Measurements from ENCODE around the gene PWWP2A.

PWWP2A gene

DNA sequence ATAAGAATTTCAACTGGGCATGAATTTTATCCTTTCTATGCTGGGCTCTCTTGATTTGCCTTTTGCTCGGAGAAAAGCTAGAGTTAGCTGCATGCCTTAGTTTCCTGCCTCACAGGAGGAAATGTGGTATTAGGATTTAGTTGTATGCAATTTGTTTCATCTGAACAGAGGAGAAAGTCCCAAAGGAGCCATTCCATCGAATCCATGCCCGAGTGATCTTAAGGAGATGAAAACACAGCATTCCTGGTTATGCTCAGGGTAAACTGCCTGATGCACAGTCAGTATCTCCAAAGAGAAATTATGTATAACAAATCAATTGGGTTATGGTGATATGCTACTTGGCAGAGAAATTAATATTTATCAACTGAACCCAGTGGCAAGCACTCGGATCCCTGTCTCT lies 59.2 kb downstream of the PWWP2A start:
- TF ChIP-seq, protein P1, sequence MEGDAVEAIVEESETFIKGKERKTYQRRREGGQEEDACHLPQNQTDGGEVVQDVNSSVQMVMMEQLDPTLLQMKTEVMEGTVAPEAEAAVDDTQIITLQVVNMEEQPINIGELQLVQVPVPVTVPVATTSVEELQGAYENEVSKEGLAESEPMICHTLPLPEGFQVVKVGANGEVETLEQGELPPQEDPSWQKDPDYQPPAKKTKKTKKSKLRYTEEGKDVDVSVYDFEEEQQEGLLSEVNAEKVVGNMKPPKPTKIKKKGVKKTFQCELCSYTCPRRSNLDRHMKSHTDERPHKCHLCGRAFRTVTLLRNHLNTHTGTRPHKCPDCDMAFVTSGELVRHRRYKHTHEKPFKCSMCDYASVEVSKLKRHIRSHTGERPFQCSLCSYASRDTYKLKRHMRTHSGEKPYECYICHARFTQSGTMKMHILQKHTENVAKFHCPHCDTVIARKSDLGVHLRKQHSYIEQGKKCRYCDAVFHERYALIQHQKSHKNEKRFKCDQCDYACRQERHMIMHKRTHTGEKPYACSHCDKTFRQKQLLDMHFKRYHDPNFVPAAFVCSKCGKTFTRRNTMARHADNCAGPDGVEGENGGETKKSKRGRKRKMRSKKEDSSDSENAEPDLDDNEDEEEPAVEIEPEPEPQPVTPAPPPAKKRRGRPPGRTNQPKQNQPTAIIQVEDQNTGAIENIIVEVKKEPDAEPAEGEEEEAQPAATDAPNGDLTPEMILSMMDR (IDR thresholded peaks at IDR 0.05), result no peak
- H3K4me3 ChIP-seq, result no peak overlapping the region
- no peak for DNase-seq (ENCODE audit: low spot score)

DNA sequence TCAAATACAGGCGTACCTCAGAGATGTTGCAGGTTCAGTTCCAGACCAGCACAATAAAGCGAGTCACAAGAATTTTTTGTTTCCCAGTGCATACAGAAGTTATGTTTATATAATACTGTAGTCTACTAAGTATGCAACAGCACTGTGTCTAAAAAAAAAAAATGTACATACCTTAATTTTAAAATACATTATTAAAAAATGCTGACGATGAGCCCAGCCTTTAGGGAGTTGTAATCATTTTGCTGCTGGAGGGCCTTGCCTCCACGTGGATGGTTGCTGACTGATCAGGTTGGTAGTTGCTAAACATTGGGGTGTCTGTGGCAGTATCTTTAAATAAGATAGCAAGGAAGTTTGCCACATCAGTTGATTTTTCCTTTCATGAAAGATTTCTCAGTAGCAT lies 62.0 kb downstream of the PWWP2A start:
- H3K27ac ChIP-seq, result no peak overlapping the region
- no peak for DNase-seq (ENCODE audit: low spot score)
- no peak overlapping the region for H3K4me3 ChIP-seq
- TF ChIP-seq, protein P1 (IDR thresholded peaks at IDR 0.05), result no peak

More for the DNA sequence above, 59.2 kb downstream of the PWWP2A start:
- H3K27ac ChIP-seq, result no peak overlapping the region

DNA sequence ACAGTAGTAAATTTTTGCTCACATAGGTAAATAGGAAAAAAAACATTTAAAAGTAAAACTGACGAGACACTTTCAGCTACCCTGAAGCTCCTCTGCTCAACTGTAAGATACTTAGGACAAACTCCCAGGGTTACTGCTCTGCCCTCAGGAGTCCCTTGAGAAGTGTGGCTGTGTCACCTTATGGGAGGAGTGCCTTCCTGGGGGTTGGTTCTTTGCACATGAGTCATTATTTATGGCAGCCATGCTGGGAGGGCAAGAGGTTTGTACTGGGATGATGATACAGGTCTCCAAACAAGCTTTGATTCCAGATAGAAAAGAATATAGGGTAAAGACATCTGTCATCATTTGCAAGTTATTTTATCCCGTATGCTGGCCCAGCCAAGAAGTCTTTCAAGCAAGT lies 64.4 kb downstream of the PWWP2A start:
- TF ChIP-seq, protein P1 (IDR thresholded peaks at IDR 0.05), result no peak
- H3K4me3 ChIP-seq, result no peak overlapping the region
- DNase-seq (ENCODE audit: low spot score), result no peak
- H3K27ac ChIP-seq, result no peak overlapping the region

DNA sequence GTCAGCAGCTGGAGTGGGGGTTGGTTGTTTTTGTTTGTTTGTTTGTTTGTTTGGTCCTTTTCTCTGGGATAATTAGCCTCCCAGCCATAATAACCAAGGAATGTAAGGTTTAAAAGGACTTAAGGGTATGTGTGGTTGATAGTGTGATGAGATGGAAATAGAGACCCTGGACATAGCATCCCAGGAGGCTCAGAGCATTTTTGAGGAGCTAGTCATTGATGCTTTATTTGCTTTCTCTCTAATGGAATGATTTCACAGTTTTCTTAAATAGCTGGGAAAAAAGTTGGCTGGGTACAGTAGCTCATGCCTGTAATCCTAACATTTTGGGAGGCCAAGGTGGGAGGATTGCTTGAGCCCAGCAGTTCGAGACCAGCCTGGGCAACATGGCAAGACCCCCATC lies 65.2 kb downstream of the PWWP2A start:
- H3K27ac ChIP-seq, result no peak overlapping the region

DNA sequence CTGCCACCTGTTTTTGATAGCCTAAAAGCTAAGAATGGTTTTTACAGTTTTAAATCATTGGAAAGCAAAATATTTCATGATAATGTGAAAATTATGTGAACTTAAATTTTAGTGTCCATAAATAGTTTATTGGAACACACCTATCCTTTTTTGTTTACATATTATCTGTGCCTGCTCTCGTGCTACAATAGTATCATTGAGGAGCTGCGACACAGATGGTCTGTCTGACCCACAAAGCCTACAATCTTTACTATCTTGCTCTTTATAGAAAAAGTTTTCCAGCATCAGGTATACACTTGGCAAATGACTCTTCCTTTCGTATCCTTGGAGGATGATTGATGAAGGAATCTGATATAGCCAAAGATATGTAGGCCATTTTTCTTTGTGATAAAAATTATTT lies 70.2 kb downstream of the PWWP2A start:
- TF ChIP-seq, protein P1 (IDR thresholded peaks at IDR 0.05), result no peak
- H3K27ac ChIP-seq, result no peak overlapping the region
- no peak overlapping the region for H3K4me3 ChIP-seq
- DNase-seq (ENCODE audit: low spot score), result no peak

More for the DNA sequence above, 65.2 kb downstream of the PWWP2A start:
- TF ChIP-seq, protein P1 (IDR thresholded peaks at IDR 0.05), result no peak
- no peak overlapping the region for H3K4me3 ChIP-seq
- no peak for DNase-seq (ENCODE audit: low spot score)

DNA sequence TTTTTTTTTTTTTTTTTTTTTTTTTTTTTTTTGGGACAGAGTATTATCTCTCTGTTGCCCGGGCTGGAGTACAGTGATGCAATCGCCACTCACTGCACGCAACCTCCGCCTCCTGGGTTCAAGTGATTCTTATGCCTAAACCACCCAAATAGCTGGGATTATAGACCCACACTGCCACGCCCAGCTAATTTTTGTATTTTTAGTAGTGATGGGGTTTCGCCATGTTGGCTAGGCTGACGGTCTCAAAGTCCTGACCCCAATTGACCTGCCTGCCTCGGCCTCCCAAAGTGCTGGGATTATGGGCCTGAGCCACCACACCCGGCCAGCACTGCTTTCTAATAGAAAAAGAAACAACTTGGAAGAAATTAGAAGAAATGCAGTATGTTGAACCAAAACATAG lies 71.1 kb downstream of the PWWP2A start:
- TF ChIP-seq, protein P1 (IDR thresholded peaks at IDR 0.05), result no peak
- Histone ChIP-seq H3K27ac (no peak overlapping the region), H3K4me3 (no peak overlapping the region)
- DNase-seq (ENCODE audit: low spot score), result no peak

DNA sequence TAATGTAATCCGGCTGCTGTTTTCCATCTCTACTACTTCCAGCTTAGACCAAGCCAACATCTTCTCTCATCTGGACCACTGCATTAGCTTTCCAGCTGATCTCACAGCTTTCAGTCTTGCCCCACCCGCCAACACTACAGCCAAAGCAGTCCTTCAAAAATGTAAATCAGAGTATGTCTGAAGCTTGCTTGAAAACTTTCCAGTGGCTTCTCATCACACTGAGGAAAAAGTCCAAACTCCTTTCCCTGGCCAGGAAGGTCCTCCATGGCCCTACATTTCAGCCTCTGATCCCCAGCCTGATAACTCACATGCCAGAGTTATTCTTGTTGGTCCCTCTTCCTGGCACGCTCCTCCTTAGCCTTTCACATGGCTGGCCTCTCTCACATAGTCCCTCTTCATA lies 71.8 kb downstream of the PWWP2A start:
- TF ChIP-seq, protein P1 (IDR thresholded peaks at IDR 0.05), result no peak
- Histone ChIP-seq H3K27ac (peak overlapping the region in 1 of 2 donors; percentile 23), H3K4me3 (no peak overlapping the region)
- DNase-seq (ENCODE audit: low spot score), result no peak
